Prostate gland (tissue), 2 donors: ENCODE data around the gene FARS2.

ENCODE experiments used
- POLR2A ChIP-seq: fragments of 450-650 bp; IDR thresholded peaks from one replicate; pipeline ENCODE4 v1.6.1; 2016; ENCODE audit warnings: antibody characterized with exemption, mild to moderate bottlenecking
- TF ChIP-seq, protein P1 (sequence below), 4 experiments: fragments of 200-600 bp in 2 of 4; fragments of 450-650 bp in 2 of 4; sonication (generic) in 2 of 4; IDR thresholded peaks; 1 replicate in 3 of 4; 2 replicates in 1 of 4; pipeline ENCODE4 v1.5.1; 2016 to 2019; ENCODE audit warnings: antibody characterized with exemption in 4 of 4, mild to moderate bottlenecking in 2 of 4, moderate library complexity in 2 of 4

DNA sequence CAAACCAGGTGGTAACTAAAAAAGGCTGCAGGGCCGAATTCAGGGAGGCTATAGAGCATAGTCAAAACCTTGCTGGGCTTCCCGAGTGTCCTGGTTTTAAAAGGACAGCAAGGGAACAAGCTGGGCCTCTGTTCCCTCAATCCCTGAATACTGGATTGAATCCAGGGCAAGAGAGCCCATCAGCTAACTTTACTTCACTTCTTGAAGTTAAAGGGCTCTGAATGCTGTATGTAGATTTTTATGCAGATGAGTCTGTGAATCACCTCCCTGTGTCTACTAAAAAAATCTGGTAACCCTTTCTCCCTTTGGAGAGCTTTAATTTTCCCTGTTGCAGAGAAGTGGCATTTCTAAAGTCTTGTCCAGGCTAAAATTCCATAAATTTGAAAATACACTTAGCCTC lies 30.0 kb upstream of the FARS2 start:
- TF ChIP-seq, protein P1, sequence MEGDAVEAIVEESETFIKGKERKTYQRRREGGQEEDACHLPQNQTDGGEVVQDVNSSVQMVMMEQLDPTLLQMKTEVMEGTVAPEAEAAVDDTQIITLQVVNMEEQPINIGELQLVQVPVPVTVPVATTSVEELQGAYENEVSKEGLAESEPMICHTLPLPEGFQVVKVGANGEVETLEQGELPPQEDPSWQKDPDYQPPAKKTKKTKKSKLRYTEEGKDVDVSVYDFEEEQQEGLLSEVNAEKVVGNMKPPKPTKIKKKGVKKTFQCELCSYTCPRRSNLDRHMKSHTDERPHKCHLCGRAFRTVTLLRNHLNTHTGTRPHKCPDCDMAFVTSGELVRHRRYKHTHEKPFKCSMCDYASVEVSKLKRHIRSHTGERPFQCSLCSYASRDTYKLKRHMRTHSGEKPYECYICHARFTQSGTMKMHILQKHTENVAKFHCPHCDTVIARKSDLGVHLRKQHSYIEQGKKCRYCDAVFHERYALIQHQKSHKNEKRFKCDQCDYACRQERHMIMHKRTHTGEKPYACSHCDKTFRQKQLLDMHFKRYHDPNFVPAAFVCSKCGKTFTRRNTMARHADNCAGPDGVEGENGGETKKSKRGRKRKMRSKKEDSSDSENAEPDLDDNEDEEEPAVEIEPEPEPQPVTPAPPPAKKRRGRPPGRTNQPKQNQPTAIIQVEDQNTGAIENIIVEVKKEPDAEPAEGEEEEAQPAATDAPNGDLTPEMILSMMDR (IDR thresholded peaks at IDR 0.05), result no peak
- TF ChIP-seq POLR2A, result no peak
